GM18517 (cell line): ENCODE data around the gene ITGAV.
A peak's percentile ranks its signal among the peaks of the same experiment; 100 is the strongest.

Experiments
- ATAC-seq: cut with Tn5 transposase; IDR thresholded peaks from one replicate; pipeline ENCODE4 v1.9.1; 2021; ENCODE audit warnings: mild to moderate bottlenecking, moderate library complexity; ENCODE audit not compliant: unreplicated experiment

Gene ITGAV

DNA sequence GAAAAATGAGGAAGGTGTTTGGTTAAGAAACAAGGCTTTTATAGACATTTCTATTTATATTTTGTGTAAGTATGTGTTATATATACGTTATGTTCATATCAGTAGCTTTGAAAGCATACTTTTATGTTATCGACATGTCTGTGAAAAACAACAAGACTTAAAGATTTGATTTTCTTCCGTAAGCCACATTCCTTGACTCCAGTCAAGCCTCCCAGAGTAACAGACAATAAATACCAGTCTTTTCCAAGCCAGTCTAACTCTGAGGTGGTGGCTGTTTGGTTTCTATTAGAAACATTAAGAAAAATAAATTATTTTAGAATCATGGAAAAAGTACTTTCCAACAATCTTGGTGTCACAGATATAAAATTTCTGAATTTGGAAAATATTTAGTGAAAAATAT, 16.3 kb upstream of the ITGAV start:
- no peak for ATAC-seq

DNA sequence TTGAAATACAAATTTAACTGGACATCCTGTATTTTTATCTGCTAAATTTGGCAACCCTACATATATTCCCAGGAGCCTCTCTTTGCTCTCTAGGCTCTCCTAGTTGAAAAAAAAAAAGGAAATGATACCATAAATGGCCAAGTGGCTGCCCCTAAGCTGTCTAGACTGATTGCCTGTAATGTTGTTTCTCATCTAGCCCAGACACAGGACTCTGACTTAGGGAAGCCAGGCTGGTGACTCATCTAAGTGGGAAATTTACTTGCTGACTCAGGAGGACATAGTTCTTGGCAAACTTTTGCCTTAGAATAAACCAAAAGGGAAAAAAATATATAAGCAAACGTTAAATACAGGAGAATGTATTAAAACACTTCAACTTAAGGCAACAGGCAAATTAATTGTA, 14.6 kb upstream of the ITGAV start:
- no peak for ATAC-seq

DNA sequence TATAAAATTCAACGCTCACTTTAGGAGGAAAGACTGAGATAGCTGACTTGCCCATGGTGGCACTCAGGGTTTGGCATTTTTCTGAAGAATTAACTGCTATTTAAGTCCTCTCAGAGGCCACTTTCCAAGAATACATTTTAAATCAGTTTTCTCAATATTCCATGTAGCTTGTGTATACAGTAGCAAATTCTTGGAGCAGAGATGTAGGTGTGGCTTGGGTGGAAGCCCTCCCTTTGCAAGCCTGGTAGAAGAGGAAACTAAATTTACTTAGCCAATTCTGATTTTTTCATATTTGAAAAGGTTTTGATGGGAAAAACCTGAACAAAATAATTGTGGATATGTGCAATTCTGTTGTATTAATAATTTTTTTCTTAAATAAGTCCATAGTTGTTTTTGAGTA, 14.0 kb upstream of the ITGAV start:
- no peak for ATAC-seq

DNA sequence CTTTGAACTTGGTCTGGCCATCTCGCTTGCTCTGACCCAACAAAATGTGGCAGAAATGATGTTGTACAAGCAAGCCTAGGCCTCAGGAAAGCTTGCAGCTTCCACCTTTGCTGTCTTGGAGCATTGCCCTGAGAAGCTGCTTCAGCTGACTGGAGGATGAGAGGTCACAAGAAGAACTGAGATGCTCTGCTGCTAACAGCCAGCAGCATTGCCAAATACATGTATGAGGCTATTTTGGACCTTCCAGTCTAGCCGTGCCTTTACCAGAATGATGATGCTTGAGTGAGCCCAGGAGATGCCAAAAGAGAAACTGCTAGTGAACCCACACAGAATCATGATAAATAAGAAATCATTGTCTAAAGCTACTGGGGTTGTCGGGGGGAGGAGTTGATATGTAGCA, 13.2 kb upstream of the ITGAV start:
- ATAC-seq: no peak

DNA sequence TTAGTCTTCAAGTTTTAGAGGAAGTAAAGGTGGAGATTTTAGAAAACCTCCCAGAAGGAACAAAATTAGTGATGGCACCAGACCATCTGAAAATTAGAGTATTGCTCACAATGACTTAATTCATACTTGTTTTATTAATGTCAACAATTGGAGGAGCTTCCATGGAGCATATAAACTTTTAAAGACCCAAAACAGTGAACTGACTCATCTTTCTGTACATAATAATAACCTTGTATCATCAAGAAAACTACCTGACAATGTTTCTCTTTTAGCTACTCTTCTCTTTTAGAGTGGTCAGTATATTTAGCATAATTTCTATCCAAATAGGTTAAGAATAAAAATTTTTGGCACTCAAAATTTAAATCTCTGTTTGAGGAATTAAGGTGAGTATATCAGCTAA, 7.2 kb upstream of the ITGAV start:
- ATAC-seq: no peak

DNA sequence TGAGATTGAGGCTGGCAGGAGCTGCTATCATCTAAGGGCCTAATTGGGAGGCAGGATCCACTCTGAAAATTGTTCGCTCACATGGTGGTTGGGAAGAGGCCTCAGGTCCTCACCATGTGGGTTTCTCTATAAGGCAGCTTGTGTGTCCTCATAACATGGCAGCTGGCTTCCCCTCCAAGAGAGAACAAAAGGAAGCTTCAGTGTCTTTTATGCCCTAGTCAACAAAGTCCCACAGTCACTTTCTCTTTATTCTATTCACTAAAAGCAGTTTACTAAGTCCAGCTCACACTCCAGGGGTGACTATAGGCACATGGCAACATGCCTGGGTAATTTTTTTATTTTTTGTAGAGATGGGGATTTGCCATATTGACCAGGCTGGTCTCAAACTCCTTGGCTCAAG, 5.8 kb upstream of the ITGAV start:
- ATAC-seq: no peak

DNA sequence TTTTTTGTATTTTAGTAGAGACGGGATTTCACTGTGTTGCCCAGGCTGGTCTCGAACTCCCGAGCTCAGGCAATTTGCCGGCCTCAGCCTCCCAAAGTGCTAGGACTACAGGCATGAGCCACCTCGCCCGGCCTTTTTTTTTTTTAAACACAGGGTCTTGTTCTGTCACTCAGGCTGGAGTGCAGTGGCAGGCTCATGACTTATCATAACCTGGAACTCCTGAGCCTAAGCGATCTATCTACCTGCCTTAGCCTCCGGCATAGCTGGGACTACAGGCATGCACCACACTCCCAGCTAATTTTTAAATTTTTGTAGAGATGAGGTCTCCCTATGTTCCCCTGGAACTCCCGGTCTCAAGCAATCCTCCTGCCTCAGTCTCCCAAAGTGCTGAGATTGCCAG, 1.4 kb upstream of the ITGAV start:
- no peak for ATAC-seq

DNA sequence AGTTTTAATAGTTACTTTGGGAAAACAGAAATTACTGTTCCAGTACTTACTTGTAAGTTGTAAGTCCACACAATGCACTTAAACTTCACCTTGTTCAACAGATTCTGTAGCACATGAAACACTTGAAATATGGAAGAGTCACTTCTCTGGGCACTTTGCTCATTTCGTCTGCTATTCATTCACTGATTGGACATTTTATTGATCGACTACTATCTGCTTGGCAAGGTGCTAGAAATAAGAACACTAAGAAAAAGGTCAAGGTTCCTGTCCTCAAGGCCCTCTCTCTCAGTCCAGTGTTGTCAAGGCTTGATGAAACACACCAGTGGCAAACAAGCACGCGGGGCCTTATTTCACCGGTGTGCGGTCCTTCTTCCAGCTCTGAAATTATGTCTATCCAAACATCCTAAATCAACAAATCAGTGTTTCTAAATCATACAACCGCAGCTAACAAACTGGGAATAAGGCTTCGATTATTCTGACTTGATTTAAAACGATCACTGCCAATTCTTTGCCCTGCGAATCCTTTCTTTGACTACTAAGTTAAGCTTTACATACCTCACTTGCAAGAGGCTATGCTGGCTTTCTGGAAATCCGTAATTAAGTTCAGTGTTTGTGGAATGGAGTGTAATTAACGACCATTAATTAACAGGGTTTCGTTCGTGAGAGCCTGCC, 780 bp upstream of the ITGAV start:
- peak; percentile 3 for ATAC-seq

DNA sequence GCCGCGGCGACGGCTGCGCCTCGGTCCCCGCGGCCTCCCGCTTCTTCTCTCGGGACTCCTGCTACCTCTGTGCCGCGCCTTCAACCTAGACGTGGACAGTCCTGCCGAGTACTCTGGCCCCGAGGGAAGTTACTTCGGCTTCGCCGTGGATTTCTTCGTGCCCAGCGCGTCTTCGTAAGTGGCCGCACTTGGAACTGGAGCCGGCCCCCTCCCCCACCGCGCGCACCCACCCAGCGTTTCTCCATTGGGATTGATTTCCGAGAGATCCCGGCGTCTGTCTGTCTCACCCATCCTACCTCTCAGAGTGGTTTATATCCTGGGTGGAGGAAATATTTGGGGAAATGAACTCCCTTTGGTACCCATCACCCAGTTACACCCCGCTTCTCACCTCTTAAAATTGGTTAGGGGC, 498 bp downstream of the ITGAV start:
- ATAC-seq: no peak

DNA sequence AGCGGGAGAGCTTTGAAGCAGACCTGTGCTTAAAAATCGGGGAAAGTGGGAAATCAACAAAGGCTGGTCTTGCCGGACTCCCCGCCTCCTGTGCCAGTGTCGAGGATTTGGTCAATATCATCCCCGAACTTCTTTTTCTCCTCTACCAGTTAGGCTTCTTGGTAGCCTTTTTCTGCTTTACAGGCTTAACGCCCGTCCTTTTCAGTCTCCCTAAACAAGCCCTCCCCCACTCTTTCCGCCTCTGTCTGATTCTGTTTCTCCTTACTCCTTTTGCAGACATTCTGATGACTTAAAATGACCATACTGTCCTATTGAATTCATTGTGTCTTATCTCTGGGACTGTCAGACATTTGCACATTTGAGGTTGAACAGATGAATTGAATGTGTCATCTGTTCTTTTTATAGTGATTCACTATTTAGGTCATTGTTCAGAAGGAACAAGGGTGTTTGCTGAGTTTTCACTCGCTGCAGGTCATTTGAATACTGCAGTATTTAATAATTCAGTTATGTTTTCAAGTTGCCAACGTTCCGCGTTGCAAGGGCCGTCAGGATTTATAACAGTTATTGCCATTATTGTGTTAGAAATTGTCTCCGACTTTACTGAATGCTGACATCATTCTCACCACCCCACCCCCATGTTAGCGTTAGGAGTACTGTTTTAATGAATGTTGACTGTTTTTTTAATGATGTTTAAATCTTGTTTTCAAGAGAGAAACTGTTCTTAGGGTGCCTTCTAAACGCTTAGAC, 1.1 kb downstream of the ITGAV start:
- ATAC-seq: peak; percentile 24

DNA sequence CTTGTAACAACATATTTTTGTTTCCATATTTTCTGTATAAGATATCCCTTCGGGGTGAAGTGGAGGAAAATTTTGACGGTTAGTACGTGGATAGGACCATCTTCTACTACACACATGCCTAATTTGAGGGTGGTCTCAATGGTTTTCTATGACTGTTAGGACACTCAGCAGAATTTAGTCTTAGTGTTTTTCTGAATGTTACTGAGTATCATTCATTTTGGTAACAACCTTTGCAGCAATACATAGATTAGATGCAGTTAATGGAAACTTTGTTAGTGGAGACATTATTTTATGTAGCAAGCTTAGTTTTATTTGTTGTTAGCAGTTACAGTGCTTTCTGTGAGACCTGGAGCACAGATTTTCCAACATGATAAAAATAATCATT, 1.6 kb downstream of the ITGAV start:
- no peak for ATAC-seq

DNA sequence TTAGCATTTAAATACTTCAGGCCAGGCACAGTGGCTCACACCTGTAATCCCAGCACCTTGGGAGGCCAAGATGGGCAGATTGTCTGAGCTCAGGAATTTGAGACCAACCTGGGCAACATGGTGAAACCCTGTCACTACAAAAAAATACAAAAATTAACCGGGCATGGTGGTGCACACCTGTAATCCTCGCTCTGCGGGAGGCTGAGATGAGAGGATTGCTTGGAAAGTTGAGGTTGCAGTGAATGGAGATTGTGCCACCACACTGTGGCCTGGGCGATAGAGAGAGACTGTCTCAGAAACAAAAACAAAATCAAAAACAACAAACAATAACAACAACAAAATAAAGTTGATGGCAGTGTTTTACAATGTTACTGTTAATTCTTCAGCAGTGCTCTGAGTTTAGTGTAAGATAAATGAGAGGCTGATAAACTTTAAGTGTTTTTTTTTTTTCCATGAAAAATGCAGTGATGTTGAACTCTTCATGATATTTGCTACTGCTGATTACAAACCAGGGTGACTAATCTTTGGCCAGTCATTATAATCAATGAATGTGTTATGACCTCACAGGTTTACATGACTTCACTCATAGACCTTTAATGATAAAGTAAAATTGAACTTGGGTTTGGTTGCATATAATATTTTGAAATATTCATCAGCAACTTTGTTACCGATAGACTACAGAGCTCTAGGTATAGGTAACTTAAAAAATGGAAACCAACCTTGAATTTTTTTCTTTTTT, 2.5 kb downstream of the ITGAV start:
- no peak for ATAC-seq

DNA sequence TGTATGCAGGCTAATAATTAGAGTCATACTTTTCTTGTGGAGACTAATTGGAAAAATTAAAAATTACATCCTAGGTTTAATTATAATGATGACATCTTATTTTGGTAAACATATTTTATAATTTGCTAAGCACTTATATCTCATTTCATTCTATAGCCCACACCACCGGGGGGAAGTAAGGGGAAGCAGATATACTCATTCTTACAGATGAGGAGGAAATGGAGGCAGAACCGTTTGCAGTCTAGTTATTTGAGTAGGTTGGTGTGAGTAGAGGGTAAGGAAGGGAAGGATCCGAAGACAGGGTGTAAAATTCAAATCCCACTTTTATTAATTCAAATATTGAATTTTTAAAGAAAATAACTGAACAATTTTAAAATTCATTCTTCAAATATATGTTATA, 3.7 kb downstream of the ITGAV start:
- no peak for ATAC-seq

DNA sequence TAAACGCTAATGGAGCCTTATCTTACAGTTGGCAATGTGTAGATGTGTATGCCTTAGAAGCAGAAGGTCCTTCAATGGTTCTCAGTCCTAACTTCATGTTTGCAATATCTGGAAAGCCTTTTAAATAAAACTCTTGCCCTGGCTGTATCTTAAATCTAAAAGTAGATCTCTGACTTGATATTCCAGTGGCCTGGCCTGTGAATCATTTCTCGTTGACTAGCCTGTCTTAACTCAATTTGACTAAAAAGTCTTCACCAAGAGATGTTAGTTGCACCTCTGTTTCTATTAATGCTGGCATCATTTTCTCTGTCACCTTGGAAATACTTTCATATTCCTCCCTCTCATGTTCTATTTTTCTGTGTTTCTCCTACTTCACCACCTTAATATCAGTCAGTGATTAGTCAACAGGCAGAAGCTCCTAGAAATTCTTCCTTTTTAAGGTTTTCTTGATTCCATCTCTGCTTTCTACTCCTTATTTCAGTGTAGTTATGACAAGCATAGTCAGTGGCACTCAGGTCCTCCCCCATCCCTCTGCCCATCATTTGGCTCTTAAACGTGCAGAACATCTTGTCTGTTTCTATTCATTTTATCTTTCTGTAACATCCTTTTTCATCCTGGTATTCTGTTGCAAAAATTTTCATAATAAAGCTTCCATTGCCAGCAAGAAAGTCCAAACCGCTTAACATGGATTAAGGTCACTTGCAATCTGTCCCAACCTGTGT, 4.3 kb downstream of the ITGAV start:
- no peak for ATAC-seq

DNA sequence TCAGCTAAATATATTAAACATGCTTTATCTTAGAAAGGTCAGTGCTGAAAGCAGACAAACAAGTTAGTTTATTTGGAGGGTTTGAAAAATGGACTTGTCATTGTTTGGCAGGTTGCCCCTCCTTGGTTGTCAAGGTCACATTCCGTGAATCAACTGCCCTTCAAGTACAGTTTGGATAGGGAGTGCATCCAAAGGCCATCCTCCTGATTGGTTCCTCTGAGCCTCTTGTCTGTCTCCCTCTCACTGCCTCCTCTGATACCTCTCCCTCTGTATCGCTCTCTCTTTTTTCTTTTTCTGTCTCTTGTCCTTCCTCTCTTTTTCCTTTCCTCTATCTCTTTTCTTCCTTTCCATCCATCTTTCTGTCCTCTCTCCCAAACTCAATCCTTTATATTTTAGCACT, 5.4 kb downstream of the ITGAV start:
- no peak for ATAC-seq

DNA sequence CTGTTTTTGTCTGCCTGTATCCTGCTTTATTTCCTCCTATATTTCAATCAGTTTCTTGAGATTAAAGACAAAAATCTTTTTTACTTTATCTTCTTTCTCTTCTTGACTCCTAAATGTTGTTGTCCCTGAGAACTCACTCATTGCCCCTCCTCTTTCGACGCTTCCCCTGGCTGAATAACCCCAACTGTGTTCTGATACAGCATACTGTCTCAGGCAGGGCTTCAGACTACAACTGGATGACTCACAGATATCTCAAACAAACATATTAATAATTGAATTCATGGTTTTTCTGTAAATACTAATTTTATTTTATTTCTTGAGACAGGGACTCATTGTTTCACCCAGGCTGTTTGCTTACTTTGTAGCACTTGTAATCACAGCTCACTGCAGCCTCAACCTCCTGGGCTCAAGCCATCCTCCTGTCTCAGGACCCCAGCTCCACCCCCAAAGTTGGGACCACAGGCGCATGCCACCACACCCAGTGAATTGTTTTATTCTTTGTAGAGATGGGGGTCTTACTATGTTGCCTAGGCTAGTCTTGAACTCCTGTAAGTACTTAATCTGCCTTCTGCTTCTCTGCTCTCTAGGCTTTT, 9.4 kb downstream of the ITGAV start:
- ATAC-seq: no peak

DNA sequence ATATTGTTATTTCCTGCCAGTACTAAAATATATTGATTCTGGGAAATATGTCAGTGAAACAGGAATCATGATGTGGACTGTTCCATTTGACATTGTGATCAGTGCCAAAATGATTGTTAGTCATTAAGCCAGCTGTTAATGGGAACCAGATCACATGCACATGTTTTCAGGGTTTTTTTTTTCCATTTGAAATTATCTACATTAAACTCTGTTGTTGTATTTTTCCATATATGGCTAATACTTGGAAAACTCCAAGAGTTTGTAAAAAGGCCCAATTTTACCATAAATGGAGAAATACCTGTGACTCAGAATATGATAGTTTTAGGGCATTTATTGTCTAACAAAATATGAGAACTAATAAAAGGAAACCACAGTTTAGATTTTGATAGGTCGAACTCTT, 13.4 kb downstream of the ITGAV start:
- no peak for ATAC-seq

DNA sequence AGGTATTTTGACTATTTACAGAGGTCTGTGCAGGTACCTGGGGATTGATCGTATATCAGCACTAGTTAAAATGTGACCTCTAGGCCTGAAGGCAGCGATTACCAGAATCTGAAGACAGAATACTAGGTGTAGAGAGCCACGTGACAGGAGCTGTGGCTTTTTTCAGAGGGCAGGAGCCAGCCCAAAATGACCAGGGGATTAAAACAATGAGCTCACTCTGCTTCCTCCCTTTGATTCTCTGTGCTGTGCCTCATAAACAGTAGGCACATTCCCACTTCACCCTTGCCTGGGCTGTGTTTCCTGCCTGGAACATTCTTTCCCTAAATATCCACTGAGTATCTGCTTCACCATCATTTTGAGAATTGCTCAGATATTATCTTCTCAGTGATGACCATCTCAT, 15.2 kb downstream of the ITGAV start:
- no peak for ATAC-seq

DNA sequence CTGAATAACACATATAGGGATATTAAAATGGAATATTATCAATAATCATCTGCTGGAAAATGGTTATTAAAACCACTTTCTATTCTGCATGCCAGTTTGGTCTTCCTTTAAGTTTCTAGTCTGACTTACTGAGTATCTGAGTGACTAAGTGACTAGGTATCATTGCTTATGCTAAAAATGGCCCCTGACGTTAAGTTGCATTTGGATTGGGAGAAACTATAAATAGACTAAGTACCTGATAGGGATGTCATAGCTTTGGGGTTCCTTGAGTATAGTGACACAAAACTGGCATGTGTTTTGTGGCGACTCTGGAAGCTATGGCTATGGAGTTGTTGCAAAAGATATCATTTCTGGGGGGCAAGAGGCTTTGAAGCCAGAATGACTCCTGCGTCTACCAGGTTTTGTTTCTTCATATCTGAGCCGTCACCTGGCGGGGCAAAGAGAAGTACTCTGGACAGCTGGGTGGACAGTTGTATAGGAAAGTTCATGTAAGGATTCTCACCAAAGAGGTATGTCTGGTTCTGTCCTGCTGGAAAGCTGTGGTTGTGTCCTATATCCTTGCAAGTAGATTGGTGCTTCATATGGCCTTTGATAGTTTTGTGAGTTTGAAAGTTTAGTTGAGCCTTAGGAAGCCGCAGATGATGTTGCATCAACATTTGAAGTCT, 17.9 kb downstream of the ITGAV start:
- ATAC-seq: no peak

DNA sequence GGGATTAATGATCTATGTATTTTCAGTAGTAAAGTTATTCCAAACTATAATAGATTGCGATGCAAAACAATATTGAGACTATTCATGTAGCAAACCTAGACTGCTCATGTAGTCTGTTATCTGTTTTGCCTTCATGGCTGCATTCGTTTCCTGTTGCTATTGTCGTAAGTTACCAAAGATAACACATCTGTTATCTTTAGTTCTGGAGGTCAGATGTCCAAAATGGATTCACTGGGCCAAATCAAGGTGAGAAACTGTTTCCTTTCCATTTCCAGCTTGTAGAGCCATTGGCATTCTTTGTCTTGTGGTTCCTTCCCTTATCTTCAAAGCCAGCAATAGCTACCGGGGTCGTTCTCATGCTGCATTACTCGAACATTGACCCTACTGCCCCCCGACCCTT, 20.9 kb downstream of the ITGAV start:
- ATAC-seq: no peak

DNA sequence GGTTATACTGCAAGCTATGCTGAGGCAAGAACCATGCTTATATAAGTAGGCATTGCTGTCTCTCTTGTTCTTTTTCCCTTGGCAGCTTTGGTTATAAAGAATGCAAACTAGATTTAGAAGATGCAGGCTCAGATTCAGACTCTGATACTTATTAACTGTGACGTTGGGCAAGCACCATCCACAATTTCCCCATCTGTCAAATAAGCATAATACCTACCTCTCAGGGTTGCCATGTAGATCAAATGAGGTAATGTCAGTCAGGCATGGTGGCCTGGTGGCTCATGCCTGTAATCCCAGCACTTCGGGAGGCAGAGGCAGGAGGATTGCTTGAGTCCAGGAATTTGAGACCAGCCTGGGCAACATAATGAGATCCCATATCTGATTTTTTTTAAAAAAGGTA, 21.7 kb downstream of the ITGAV start:
- ATAC-seq: no peak
